Heart right ventricle (tissue), 16 donors: ENCODE results near the gene LARP7. TPM values are rescaled to one million over a fixed set of nuclear protein-coding genes. Genes with fewer than 3 reads are reported as not detected.

Experiments used
- ATAC-seq, 8 donors: fragments of 200-7000 bp; cut with Tn5 transposase; one replicate each; pipeline ENCODE4 v1.9.1; 2020; ENCODE audit warnings: mild to moderate bottlenecking in 8 of 8, moderate library complexity in 8 of 8, moderate number of reproducible peaks in 1 of 8
- DNase-seq, 2 donors: peaks; one replicate each; pipeline ENCODE4 v3.0.0-alpha.2; 2020
- H3K27ac ChIP-seq, 10 donors: fragments of 200-600 bp; sonication (generic) in 2 of 10; one replicate each; pipeline versions ENCODE4 v1.5.0 to v1.8.0; 2020 to 2022; ENCODE audit warnings: mild to moderate bottlenecking in 3 of 10
- H3K27me3 ChIP-seq, 7 donors: fragments of 200-600 bp; one replicate each; pipeline ENCODE4 v1.8.0; 2021 to 2022; ENCODE audit warnings: mild to moderate bottlenecking in 2 of 7
- H3K36me3 ChIP-seq, 9 donors: fragments of 200-600 bp; sonication (generic) in 1 of 9; one replicate each; pipeline versions ENCODE4 v1.5.0 to v1.8.0; 2020 to 2022; ENCODE audit warnings: mild to moderate bottlenecking in 2 of 9
- H3K4me1 ChIP-seq, 9 donors: fragments of 200-600 bp; sonication (generic) in 1 of 9; one replicate each; pipeline versions ENCODE4 v1.5.0 to v1.8.0; 2020 to 2022; ENCODE audit warnings: mild to moderate bottlenecking in 4 of 9
- H3K4me3 ChIP-seq, 10 donors: fragments of 200-600 bp; sonication (generic) in 2 of 10; one replicate each; pipeline versions ENCODE4 v1.5.0 to v1.8.0; 2020 to 2022; ENCODE audit warnings: mild to moderate bottlenecking in 7 of 10, moderate library complexity in 2 of 10
- H3K9me3 ChIP-seq, 11 donors: fragments of 200-600 bp in 10 of 11; sonication (generic) in 2 of 11; one replicate each; pipeline versions ENCODE4 v1.5.0 to v1.8.0; 2013 to 2022; ENCODE audit warnings: mild to moderate bottlenecking in 2 of 11, control low read depth in 1 of 11, moderate library complexity in 1 of 11
- WGBS, 2 donors: extraction: QIAGEN DNeasy Blood & Tissue Kit; methylation state at CpG; one replicate each; pipeline ENCODE4 v1.1.7; 2013; ENCODE audit warnings: inconsistent platforms in 1 of 2; 5-methylcytosine and 5-hydroxymethylcytosine counted together
- intact Hi-C, 10 donors: fragments of 100-400 bp; cut with DNase I; formaldehyde crosslinking; loops; one replicate each; pipeline versions ENCODE4 v1.11.1 to v1.14.2; 2022
- long read RNA-seq, 3 donors: library from polyadenylated mRNA; unstranded; transcript quantifications; one replicate each; pipeline ENCODE4 v2.0.0, GENCODE V29; 2020 to 2021
- polyA plus RNA-seq, 2 donors: library from polyadenylated mRNA; stranded (reverse); fragments of 200-250 nt; gene quantifications; one replicate each; pipeline ENCODE4 v1.2.3, GENCODE V29; 2013
- total RNA-seq, 10 donors: library from RNA; stranded (reverse); fragmentation: NEBNext Ultra II Directional in 3 of 10; extraction: Animal tissue kit (Norgen Biotek cat#: 25700) in 3 of 10; gene quantifications; one replicate each; pipeline versions ENCODE4 v1.2.1 to v1.2.4, GENCODE V29; 2021 to 2023
- TF ChIP-seq, protein P1 (sequence below), 9 donors: fragments of 200-600 bp; sonication (generic) in 2 of 9; IDR thresholded peaks; one replicate each; pipeline versions ENCODE4 v1.5.0 to v1.8.0; 2021 to 2022; ENCODE audit warnings: antibody characterized with exemption in 9 of 9, mild to moderate bottlenecking in 5 of 9, moderate library complexity in 1 of 9
- donor health status: Arrhythmogenic right ventricular cardiomyopathy.
- donor health status: ischemic (EF 13 %, LVEDD 7.1; RV severe dilation, severe dysfunction).
- donor health status: healthy with polysubstance abuse.
- donor health status: DM: no; HTN: yes; CAD: no.
- donor health status: DM: no; HTN: no; CAD: no.
- donor health status: ischemic (EF 25% LVEDD 6.9; RV normal size, moderate dysfunction).
- donor health status: ischemic (EF 25% LVEDD 5.7; RV mildly dilated, moderate dysfunction).
- donor health status: healthy.
- donor health status: DM: yes; HTN: yes; CAD: no.
- donor health status: Ischemic cardiomyopathy.
- donor health status: ischemic (EF 35%, LVEDD 5.7; RV mildly dilated, moderate dysfunction).
- donor health status: nonischemic (EF 11% LVEDD 7.7; RV severe dilation, severe dysfunction).
- donor health status: DM: yes; HTN: yes; CAD: no.
- donor health status: PGD.
- donor health status: ischemic (EF 29% LVEDD 5.4; RV normal size, mild dysfunction).
- donor health status: nonischemic (EF 23%, LVEDD 6.1; RV moderate dilation, normal function).

Gene LARP7
- total RNA-seq (10 to 100 TPM; 46.4 to 58.3 (median 49.9) TPM), polyA plus RNA-seq (10 to 100 TPM; 39.1 to 80.3 TPM)
- long read RNA-seq, donor 1, transcript LARP7-202 (13 exons, 2,286 nt), result major isoform, 7 of 36 reads
- long read RNA-seq, donor 1, partial matches to known transcripts, result 18 of 36 reads
- long read RNA-seq, donor 1, other reads (novel, unspliced or antisense), result 7 of 36 reads
- long read RNA-seq, donor 2, partial matches to known transcripts, result 16 of 31 reads
- long read RNA-seq, donor 2, other reads (novel, unspliced or antisense), result 7 of 31 reads
- long read RNA-seq, donor 3, partial matches to known transcripts, result 3 of 8 reads
- long read RNA-seq, donor 3, other reads (novel, unspliced or antisense), result 3 of 8 reads

- no peaks in the 10 kb centered on the region for H3K9me3 ChIP-seq
- ATAC-seq (peak; percentile 97 to 98 (median 98)), DNase-seq (peak; percentile 98 to 99)
- peak within 1 kb of the TSS; percentile 87 to 98 (median 95) for H3K27ac ChIP-seq
- H3K36me3 ChIP-seq, result peaks cover 0 to 14% (median 0%) of the 10 kb centered on the region in 9 donors
- no peaks in the 10 kb centered on the region for H3K27me3 ChIP-seq
- TF ChIP-seq, protein P1, sequence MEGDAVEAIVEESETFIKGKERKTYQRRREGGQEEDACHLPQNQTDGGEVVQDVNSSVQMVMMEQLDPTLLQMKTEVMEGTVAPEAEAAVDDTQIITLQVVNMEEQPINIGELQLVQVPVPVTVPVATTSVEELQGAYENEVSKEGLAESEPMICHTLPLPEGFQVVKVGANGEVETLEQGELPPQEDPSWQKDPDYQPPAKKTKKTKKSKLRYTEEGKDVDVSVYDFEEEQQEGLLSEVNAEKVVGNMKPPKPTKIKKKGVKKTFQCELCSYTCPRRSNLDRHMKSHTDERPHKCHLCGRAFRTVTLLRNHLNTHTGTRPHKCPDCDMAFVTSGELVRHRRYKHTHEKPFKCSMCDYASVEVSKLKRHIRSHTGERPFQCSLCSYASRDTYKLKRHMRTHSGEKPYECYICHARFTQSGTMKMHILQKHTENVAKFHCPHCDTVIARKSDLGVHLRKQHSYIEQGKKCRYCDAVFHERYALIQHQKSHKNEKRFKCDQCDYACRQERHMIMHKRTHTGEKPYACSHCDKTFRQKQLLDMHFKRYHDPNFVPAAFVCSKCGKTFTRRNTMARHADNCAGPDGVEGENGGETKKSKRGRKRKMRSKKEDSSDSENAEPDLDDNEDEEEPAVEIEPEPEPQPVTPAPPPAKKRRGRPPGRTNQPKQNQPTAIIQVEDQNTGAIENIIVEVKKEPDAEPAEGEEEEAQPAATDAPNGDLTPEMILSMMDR (IDR thresholded peaks at IDR 0.05), result peak; percentile 82 to 98 (median 95)
- H3K4me1 ChIP-seq, result peaks cover 0 to 56% (median 26%) of the 10 kb centered on the region in 9 donors
- intact Hi-C loops, result loop anchor here in 8 of 10 donors (2.0 to 10.0 kb wide), 7 partner anchors 125 to 458 kb away; no protein-coding TSS in a partner anchor
- peak within 1 kb of the TSS; percentile 66 to 76 (median 73) for H3K4me3 ChIP-seq
- 0% methylated on average over 66 of the region's 66 CpGs for WGBS, 2 donors
These were observed at the start of gene LARP7, which contains the start of gene ZGRF1 for GRCh38 chr4:112636688-112637551. Gene LARP7 (plus strand): TSS chr4:112637143. CDS start chr4:112644670, 7,527 bp downstream. Gene ZGRF1 (minus strand): TSS chr4:112636909. CDS start chr4:112633176, 3,733 bp downstream.

GRCh38 chr4:112589206-112589605 is 47.7 kb upstream of the LARP7 start:
- no peaks in the 10 kb centered on the region for H3K27me3 ChIP-seq
- H3K4me3 ChIP-seq, result no peak overlapping the region
- peaks cover 0 to 6% (median 0%) of the 10 kb centered on the region in 9 donors for H3K36me3 ChIP-seq
- DNase-seq (no peak), ATAC-seq (no peak)
- H3K9me3 ChIP-seq, result peaks cover 0 to 13% (median 0%) of the 10 kb centered on the region in 11 donors
- intact Hi-C loops, result no loop called here
- H3K27ac ChIP-seq, result no peak overlapping the region
- H3K4me1 ChIP-seq, result no peaks in the 10 kb centered on the region
- TF ChIP-seq, protein P1 (IDR thresholded peaks at IDR 0.05), result no peak

DNA sequence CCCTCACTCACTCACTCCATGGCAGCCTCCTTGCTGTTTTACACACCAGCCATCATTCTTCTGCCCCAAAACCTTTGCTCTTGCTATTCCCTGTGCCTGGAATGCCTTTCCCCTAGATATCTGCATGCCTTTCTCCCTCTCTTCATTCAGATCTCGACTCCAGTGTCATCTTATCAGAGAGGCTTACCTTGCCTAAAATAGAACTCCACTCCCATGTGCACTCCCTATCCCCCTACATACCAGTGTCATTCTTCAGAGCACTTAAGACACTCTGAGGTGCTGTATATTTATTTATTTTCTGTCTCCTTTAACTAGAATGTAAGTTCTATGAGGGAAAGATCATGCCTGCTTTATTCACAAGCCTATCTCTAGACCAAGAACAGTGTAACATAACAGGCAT is 45.4 kb upstream of the LARP7 start:
- Histone ChIP-seq H3K27ac (no peak overlapping the region), H3K4me3 (no peak overlapping the region), H3K27me3 (no peaks in the 10 kb centered on the region), H3K4me1 (no peaks in the 10 kb centered on the region), H3K36me3 (peaks cover 0 to 6% (median 0%) of the 10 kb centered on the region in 9 donors), H3K9me3 (peaks cover 0 to 13% (median 0%) of the 10 kb centered on the region in 11 donors)
- intact Hi-C loops, result no loop called here
- no peak for ATAC-seq
- WGBS, 2 donors, result 18 to 30% methylated on average over 1 of the region's 1 CpG
- TF ChIP-seq, protein P1 (IDR thresholded peaks at IDR 0.05), result no peak
- DNase-seq, result no peak

DNA sequence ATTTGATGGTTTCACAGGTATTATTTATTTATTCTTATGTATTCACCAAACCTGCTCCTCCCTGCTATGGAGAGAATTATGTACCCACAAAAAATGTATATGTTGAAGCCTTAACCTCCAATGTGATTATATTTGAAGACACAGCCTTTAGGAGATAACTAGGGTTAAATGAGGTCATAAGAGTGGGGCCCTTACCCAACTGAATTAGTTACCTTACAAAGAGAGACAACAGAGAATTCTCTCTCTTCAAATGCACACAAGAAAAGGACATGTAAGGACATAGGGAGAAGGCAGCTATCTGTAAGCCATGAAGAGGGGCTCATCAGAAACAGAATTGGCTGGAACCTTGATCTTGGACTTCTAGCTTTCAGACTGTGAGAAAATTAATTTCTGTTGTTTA is 44.2 kb upstream of the LARP7 start:
- no peaks in the 10 kb centered on the region for H3K27me3 ChIP-seq
- TF ChIP-seq, protein P1 (IDR thresholded peaks at IDR 0.05), result no peak
- no peak for ATAC-seq

More for the DNA sequence above, 44.2 kb upstream of the LARP7 start:
- H3K4me1 ChIP-seq, result no peaks in the 10 kb centered on the region
- intact Hi-C loops, result no loop called here
- no peak for DNase-seq
- H3K36me3 ChIP-seq, result peaks cover 0 to under 1% (median 0%) of the 10 kb centered on the region in 9 donors
- no peak overlapping the region for H3K27ac ChIP-seq
- H3K9me3 ChIP-seq, result peaks cover 0 to 13% (median 0%) of the 10 kb centered on the region in 11 donors
- H3K4me3 ChIP-seq, result no peak overlapping the region
